DMS153 treated with DMSO at 0.1 percent for 48 hours (cell line): Measurements from ENCODE around the gene RIMS4.
"Not testable (repeated sequence)": the region's sequence is repeated elsewhere in the genome, so short reads cannot be mapped to it uniquely, and the experiment has no call there.

ENCODE experiments used
- DNase-seq: peaks from one replicate; lab custom pipeline; 2025; ENCODE audit not compliant: unreplicated experiment; lab: John Stamatoyannopoulos, UW

Gene RIMS4

GRCh38 chr20:44830995-44831394 lies 20.6 kb upstream of the RIMS4 start:
- no peak for DNase-seq

GRCh38 chr20:44830523-44830922 lies 20.2 kb upstream of the RIMS4 start:
- DNase-seq = no peak

- DNase-seq = no peak
Observed at GRCh38 chr20:44829688-44830087, 19.3 kb upstream of the RIMS4 start.

- DNase-seq = no peak
Observed at GRCh38 chr20:44828640-44829039, 18.3 kb upstream of the RIMS4 start.

- DNase-seq = no peak
Observed at GRCh38 chr20:44827401-44827800, 17.1 kb upstream of the RIMS4 start.

GRCh38 chr20:44821576-44821975 lies 11.2 kb upstream of the RIMS4 start:
- DNase-seq = not testable (repeated sequence)

GRCh38 chr20:44819936-44820335 lies 9.6 kb upstream of the RIMS4 start:
- no peak for DNase-seq

GRCh38 chr20:44817143-44817910 lies 7.0 kb upstream of the RIMS4 start:
- no peak for DNase-seq

GRCh38 chr20:44814937-44815336 lies 4.6 kb upstream of the RIMS4 start:
- DNase-seq = no peak

GRCh38 chr20:44811150-44811685 lies 872 bp upstream of the RIMS4 start:
- no peak for DNase-seq

GRCh38 chr20:44810061-44810390 lies 320 bp downstream of the RIMS4 start:
- DNase-seq = no peak

- no peak for DNase-seq
Observed at GRCh38 chr20:44809380-44810060, 826 bp downstream of the RIMS4 start.

- no peak for DNase-seq
Observed at GRCh38 chr20:44807684-44808056, 2.7 kb downstream of the RIMS4 start.

- no peak for DNase-seq
Observed at GRCh38 chr20:44807051-44807683, 3.2 kb downstream of the RIMS4 start.

GRCh38 chr20:44805979-44806620 lies 4.2 kb downstream of the RIMS4 start:
- DNase-seq = no peak

- no peak for DNase-seq
Observed at GRCh38 chr20:44805335-44805978, 4.9 kb downstream of the RIMS4 start.

- no peak for DNase-seq
Observed at GRCh38 chr20:44803383-44803941, 6.9 kb downstream of the RIMS4 start.

- DNase-seq = no peak
Observed at GRCh38 chr20:44802702-44803101, 7.6 kb downstream of the RIMS4 start.

GRCh38 chr20:44800391-44801046 lies 9.8 kb downstream of the RIMS4 start:
- DNase-seq = no peak

GRCh38 chr20:44799691-44800090 lies 10.7 kb downstream of the RIMS4 start:
- no peak for DNase-seq
